OCI-LY1 (cell line): ENCODE results near the gene AKT1.

Experiments
- EZH2 ChIP-seq: fragments of 200-600 bp; sonication (generic), shearing (Covaris generic); IDR thresholded peaks from 2 replicates; pipeline ENCODE4 v1.8.0; 2017; ENCODE audit warnings: borderline replicate concordance, mixed run types, mild to moderate bottlenecking, antibody characterized with exemption, low read length, moderate library complexity, mixed read lengths
- TF ChIP-seq, protein P1 (sequence below): fragments of 200-600 bp; sonication (generic), shearing (Covaris generic); IDR thresholded peaks from 2 replicates; pipeline ENCODE4 v1.5.1; 2017; ENCODE audit warnings: mild to moderate bottlenecking, antibody characterized with exemption, low read length, moderate library complexity, mixed read lengths

DNA sequence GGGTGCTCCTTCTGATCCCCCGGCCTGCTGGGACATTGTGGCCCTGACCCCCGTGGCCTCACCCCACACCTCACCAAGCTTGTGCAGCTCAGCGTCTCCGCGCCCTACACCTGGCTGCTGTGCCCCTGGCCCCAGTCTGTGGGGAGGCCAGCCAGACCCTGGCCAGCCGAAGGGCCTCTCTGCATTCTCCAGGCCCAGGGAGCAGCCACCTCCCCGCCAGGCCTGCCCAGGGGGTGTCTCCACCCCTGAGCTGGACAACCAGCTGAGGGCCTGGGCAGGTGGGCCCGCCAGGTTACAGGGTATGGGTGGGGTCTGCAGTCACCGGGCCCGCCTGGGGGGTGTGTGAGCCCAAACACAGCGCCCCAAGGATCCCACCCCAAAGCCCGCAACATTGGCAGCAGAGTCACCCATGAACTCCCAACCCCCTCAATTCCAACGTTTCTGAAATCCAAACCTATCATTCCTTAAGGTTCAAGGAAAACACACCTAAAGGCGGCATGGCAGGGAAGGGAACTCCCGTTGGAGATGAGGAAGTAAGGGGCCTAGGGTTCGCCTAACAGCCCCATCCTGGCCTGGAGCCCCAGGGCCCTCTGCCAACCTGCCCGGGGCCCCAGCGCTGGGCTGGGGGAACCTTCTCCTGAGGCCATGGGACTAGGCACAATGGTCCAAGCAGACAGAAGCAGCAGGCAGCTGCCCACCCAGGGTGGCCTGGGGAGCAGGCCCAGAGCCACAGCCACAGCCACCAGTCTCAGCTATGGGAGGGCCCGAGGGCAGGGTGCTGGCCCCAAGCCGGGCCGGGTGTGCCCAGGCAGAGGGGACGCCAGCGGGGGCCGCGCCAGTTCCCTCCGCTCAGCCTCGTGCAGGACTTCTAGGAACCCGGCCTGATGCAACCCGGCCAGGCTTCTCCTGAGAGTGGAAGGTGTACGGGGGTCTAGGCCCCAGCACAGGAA lies 8.5 kb downstream of the AKT1 start:
- no peak for TF ChIP-seq EZH2
- TF ChIP-seq, protein P1, sequence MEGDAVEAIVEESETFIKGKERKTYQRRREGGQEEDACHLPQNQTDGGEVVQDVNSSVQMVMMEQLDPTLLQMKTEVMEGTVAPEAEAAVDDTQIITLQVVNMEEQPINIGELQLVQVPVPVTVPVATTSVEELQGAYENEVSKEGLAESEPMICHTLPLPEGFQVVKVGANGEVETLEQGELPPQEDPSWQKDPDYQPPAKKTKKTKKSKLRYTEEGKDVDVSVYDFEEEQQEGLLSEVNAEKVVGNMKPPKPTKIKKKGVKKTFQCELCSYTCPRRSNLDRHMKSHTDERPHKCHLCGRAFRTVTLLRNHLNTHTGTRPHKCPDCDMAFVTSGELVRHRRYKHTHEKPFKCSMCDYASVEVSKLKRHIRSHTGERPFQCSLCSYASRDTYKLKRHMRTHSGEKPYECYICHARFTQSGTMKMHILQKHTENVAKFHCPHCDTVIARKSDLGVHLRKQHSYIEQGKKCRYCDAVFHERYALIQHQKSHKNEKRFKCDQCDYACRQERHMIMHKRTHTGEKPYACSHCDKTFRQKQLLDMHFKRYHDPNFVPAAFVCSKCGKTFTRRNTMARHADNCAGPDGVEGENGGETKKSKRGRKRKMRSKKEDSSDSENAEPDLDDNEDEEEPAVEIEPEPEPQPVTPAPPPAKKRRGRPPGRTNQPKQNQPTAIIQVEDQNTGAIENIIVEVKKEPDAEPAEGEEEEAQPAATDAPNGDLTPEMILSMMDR, result no peak
